Measurements from ENCODE around the gene GGA2.
"Not testable (repeated sequence)": the region's sequence is repeated elsewhere in the genome, so short reads cannot be mapped to it uniquely, and the experiment has no call there.

The GGA2 gene

GRCh38 chr16:23512168-23512695 is 1.9 kb upstream of the GGA2 start:
- H3K4me2 ChIP-seq, result no peak overlapping the region
- no peak for TF ChIP-seq CTCF (conservative IDR thresholded peaks at IDR 0.05; ENCODE audit: low read depth, low read length)

GRCh38 chr16:23511731-23512130 is 1.4 kb upstream of the GGA2 start:
- Histone ChIP-seq H3K4me2 (no peak overlapping the region), H3K4me1 (ENCODE audit: low read depth, poor library complexity, severe bottlenecking) (peaks cover 56% of the 10 kb centered on the region), H3K36me3 (ENCODE audit: insufficient read depth) (no peaks in the 10 kb centered on the region; the same call in 1 of the 2 replicates), H3K4me3 (IDR thresholded peaks at IDR 0.05; ENCODE audit: insufficient read depth, low read depth, low read length) (no peak overlapping the region), H3K79me2 (ENCODE audit: insufficient read depth, low read depth) (peaks cover 31% of the 10 kb centered on the region), H3K9ac (no peak overlapping the region), H4K20me1 (ENCODE audit: insufficient read depth) (peaks cover 8% of the 10 kb centered on the region; the same call in 1 of the 2 replicates), H2AFZ (ENCODE audit: low read depth) (no peak overlapping the region), H3K27ac (no peak overlapping the region), H3K27me3 (ENCODE audit: insufficient read depth, low read depth) (no peaks in the 10 kb centered on the region)
- TF ChIP-seq CTCF (conservative IDR thresholded peaks at IDR 0.05; ENCODE audit: low read depth, low read length), result no peak

More at GRCh38 chr16:23512168-23512695, 1.9 kb upstream of the GGA2 start:
- Histone ChIP-seq H4K20me1 (ENCODE audit: insufficient read depth) (peaks cover 3% of the 10 kb centered on the region; the same call in 1 of the 2 replicates), H3K79me2 (ENCODE audit: insufficient read depth, low read depth) (peaks cover 26% of the 10 kb centered on the region), H3K4me1 (ENCODE audit: low read depth, poor library complexity, severe bottlenecking) (peaks cover 54% of the 10 kb centered on the region), H3K27ac (no peak overlapping the region), H3K27me3 (ENCODE audit: insufficient read depth, low read depth) (no peaks in the 10 kb centered on the region), H2AFZ (ENCODE audit: low read depth) (no peak overlapping the region), H3K36me3 (ENCODE audit: insufficient read depth) (no peaks in the 10 kb centered on the region; the same call in 1 of the 2 replicates), H3K9ac (no peak overlapping the region), H3K4me3 (IDR thresholded peaks at IDR 0.05; ENCODE audit: insufficient read depth, low read depth, low read length) (no peak overlapping the region)

GRCh38 chr16:23510915-23511270 is 599 bp upstream of the GGA2 start:
- peak overlapping the region; percentile 90 for H2AFZ ChIP-seq (ENCODE audit: low read depth)
- H4K20me1 ChIP-seq (ENCODE audit: insufficient read depth); H3K36me3 ChIP-seq (ENCODE audit: insufficient read depth); H3K27me3 ChIP-seq (ENCODE audit: insufficient read depth, low read depth); H3K4me3 ChIP-seq (IDR thresholded peaks at IDR 0.05; ENCODE audit: insufficient read depth, low read depth, low read length): not testable (repeated sequence)
- peak overlapping the region; percentile 75; the same call in 1 of the 2 replicates for H3K9ac ChIP-seq
- peaks cover 56% of the 10 kb centered on the region for H3K4me1 ChIP-seq (ENCODE audit: low read depth, poor library complexity, severe bottlenecking)
- H3K4me2 ChIP-seq, result peak overlapping the region; percentile 85
- H3K79me2 ChIP-seq (ENCODE audit: insufficient read depth, low read depth), result peaks cover 40% of the 10 kb centered on the region
- H3K27ac ChIP-seq, result peak overlapping the region; percentile 36; the same call in 1 of the 2 replicates

DNA sequence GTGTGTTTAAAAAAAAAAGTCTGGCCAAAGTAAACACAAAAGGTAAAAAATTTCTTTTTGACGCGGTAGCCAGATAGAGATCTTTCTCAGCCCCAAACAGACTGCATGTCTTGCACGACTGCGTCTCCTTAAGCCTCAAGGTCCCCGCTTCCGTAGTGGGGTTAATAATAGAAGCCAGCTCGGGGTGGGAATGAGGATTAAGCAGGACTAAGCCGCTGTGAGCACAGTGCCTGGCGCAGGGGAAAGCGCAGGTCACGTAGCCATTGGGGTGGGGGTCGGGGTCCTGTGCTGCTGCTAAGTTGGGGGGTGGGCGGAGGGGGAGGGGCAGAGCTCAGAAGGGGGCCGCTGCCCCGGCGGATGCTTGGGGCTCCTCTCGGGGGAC is 521 bp downstream of the GGA2 start:
- no peak for TF ChIP-seq CTCF (conservative IDR thresholded peaks at IDR 0.05; ENCODE audit: low read depth, low read length)
- Histone ChIP-seq H3K9ac (peak overlapping the region; percentile 75), H3K4me3 (IDR thresholded peaks at IDR 0.05; ENCODE audit: insufficient read depth, low read depth, low read length) (peak overlapping the region; percentile 45), H2AFZ (ENCODE audit: low read depth) (0 out of 2 replicates have a peak overlapping the region, but pooled peaks have one; percentile 90), H3K4me2 (peak overlapping the region; percentile 77), H3K4me1 (ENCODE audit: low read depth, poor library complexity, severe bottlenecking) (peaks cover 54% of the 10 kb centered on the region), H3K27ac (0 out of 2 replicates have a peak overlapping the region, but pooled peaks have one; percentile 10), H3K79me2 (ENCODE audit: insufficient read depth, low read depth) (peaks cover 51% of the 10 kb centered on the region), H4K20me1 (ENCODE audit: insufficient read depth) (peaks cover 18% of the 10 kb centered on the region), H3K27me3 (ENCODE audit: insufficient read depth, low read depth) (no peaks in the 10 kb centered on the region), H3K36me3 (ENCODE audit: insufficient read depth) (no peaks in the 10 kb centered on the region; the same call in 1 of the 2 replicates)

GRCh38 chr16:23509441-23509754 is 896 bp downstream of the GGA2 start:
- peak overlapping the region; percentile 45 for H3K4me3 ChIP-seq (IDR thresholded peaks at IDR 0.05; ENCODE audit: insufficient read depth, low read depth, low read length)
- 0 out of 2 replicates have a peak overlapping the region, but pooled peaks have one; percentile 10 for H3K27ac ChIP-seq
- no peaks in the 10 kb centered on the region for H3K27me3 ChIP-seq (ENCODE audit: insufficient read depth, low read depth)
- peaks cover 20% of the 10 kb centered on the region for H4K20me1 ChIP-seq (ENCODE audit: insufficient read depth)
- no peak overlapping the region for H2AFZ ChIP-seq (ENCODE audit: low read depth)
- TF ChIP-seq CTCF (conservative IDR thresholded peaks at IDR 0.05; ENCODE audit: low read depth, low read length), result no peak
- no peaks in the 10 kb centered on the region; the same call in 1 of the 2 replicates for H3K36me3 ChIP-seq (ENCODE audit: insufficient read depth)
- H3K4me1 ChIP-seq (ENCODE audit: low read depth, poor library complexity, severe bottlenecking), result peaks cover 54% of the 10 kb centered on the region
- H3K4me2 ChIP-seq, result peak overlapping the region; percentile 77
- peaks cover 55% of the 10 kb centered on the region for H3K79me2 ChIP-seq (ENCODE audit: insufficient read depth, low read depth)
- peak overlapping the region; percentile 75 for H3K9ac ChIP-seq

Data from KMS-11 (cell line).